Endothelial cell (in vitro differentiated cells): ENCODE data around the gene NAP1L1. TPM values are rescaled to one million over a fixed set of nuclear protein-coding genes. Genes with fewer than 3 reads are reported as not detected.

Experiments used
- DNase-seq: peaks from one replicate; pipeline ENCODE4 v3.0.0; 2021; ENCODE audit warnings: low spot score
- H3K27ac Mint-ChIP-seq: one replicate; pipeline ENCODE4 v1.8.0; 2021; ENCODE audit warnings: mixed read lengths, inconsistent platforms; ENCODE audit not compliant: unreplicated experiment
- H3K27me3 Mint-ChIP-seq: one replicate; pipeline ENCODE4 v1.8.0; 2021; ENCODE audit warnings: mild to moderate bottlenecking, moderate library complexity, mixed read lengths, inconsistent platforms; ENCODE audit not compliant: unreplicated experiment
- H3K36me3 Mint-ChIP-seq: one replicate; pipeline ENCODE4 v1.8.0; 2021; ENCODE audit warnings: mild to moderate bottlenecking, low read depth, mixed read lengths, inconsistent platforms; ENCODE audit not compliant: unreplicated experiment
- H3K4me1 Mint-ChIP-seq: one replicate; pipeline ENCODE4 v1.8.0; 2021; ENCODE audit warnings: mild to moderate bottlenecking, mixed read lengths, inconsistent platforms; ENCODE audit not compliant: unreplicated experiment
- H3K4me3 Mint-ChIP-seq: one replicate; pipeline ENCODE4 v1.8.0; 2021; ENCODE audit warnings: mild to moderate bottlenecking, mixed read lengths, inconsistent platforms; ENCODE audit not compliant: unreplicated experiment
- H3K9me3 Mint-ChIP-seq: one replicate; pipeline ENCODE4 v1.8.0; 2021; ENCODE audit warnings: mixed read lengths, inconsistent platforms; ENCODE audit not compliant: unreplicated experiment
- total RNA-seq: library from RNA; stranded (reverse); fragmentation: NEBNext Ultra II Directional; extraction: Animal tissue kit (Norgen Biotek cat#: 25700); gene quantifications from one replicate; pipeline ENCODE4 v1.2.1, GENCODE V29; 2021; ENCODE audit not compliant: unreplicated experiment
- TF ChIP-seq, protein P1 (sequence below): fragments of 200-600 bp; sonication (generic); IDR thresholded peaks from one replicate; pipeline ENCODE4 v1.5.0; 2021; ENCODE audit warnings: antibody characterized with exemption; ENCODE audit not compliant: unreplicated experiment

Gene NAP1L1
- total RNA-seq, 1 donor from 2014 or later = 603 TPM

DNA sequence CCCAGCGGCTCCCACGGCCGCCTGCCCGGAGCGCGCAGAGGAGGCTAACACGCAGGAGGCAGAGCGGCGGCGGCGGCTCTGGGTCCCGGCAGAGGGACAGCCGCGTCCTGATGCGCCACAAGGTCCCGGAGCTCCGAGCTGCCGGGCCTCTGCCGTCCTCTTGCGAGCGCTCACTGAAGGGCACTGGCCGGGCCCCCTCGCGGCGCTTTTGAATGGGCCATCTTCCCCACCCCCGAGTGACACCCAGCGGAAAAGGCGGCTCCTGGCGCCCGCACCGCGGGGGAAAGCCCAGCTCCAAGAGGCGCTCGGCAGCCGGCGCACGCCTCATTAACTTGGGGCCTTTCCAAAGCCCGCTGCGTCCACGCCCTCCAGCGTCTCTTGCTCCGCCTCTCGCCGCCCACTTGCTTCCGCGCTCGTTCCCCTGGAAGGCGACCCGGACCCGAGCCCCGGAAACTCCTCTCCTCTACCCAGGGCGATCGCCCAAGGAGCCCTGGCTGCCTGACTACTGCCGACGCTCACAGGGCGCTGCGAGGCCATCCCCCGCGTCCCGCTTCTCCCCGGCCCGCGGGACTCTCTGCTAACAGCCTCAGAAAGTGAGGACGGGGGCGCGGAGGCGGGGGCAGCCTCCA lies 53.0 kb downstream of the NAP1L1 start, which contains the start of gene PHLDA1:
Gene PHLDA1 (minus strand): TSS at position 363 of the 629 bp plus-strand sequence.
- Mint-ChIP-seq H3K27ac (peak within 1 kb of the TSS; percentile 96), H3K27me3 (peaks cover 13% of the 10 kb centered on the region), H3K4me1 (peaks cover 44% of the 10 kb centered on the region), H3K4me3 (peak within 1 kb of the TSS; percentile 97), H3K36me3 (peaks cover 22% of the 10 kb centered on the region), H3K9me3 (no peaks in the 10 kb centered on the region)
- peak; percentile 96 for DNase-seq
- TF ChIP-seq, protein P1, sequence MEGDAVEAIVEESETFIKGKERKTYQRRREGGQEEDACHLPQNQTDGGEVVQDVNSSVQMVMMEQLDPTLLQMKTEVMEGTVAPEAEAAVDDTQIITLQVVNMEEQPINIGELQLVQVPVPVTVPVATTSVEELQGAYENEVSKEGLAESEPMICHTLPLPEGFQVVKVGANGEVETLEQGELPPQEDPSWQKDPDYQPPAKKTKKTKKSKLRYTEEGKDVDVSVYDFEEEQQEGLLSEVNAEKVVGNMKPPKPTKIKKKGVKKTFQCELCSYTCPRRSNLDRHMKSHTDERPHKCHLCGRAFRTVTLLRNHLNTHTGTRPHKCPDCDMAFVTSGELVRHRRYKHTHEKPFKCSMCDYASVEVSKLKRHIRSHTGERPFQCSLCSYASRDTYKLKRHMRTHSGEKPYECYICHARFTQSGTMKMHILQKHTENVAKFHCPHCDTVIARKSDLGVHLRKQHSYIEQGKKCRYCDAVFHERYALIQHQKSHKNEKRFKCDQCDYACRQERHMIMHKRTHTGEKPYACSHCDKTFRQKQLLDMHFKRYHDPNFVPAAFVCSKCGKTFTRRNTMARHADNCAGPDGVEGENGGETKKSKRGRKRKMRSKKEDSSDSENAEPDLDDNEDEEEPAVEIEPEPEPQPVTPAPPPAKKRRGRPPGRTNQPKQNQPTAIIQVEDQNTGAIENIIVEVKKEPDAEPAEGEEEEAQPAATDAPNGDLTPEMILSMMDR = peak; percentile 76

DNA sequence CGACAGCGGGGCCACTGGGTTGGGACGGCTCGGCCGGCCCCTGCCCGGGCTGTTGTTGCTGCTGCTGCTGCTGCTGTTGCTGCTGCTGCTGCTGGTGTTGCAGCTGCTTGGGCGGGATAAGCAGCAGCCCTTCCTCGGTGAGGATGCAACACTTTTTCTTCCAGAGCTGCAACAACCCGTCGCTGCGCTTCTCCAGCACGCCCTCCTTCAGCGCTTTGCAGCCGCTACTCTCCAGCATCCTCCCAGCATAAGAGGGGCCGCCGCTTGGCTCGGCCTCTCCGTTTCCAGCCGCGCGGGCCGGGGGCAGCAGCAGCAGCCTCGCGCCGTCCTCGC lies 53.4 kb downstream of the NAP1L1 start:
- Mint-ChIP-seq H3K4me3 (peak overlapping the region; percentile 97), H3K4me1 (peaks cover 45% of the 10 kb centered on the region), H3K27ac (no peak overlapping the region)

DNA sequence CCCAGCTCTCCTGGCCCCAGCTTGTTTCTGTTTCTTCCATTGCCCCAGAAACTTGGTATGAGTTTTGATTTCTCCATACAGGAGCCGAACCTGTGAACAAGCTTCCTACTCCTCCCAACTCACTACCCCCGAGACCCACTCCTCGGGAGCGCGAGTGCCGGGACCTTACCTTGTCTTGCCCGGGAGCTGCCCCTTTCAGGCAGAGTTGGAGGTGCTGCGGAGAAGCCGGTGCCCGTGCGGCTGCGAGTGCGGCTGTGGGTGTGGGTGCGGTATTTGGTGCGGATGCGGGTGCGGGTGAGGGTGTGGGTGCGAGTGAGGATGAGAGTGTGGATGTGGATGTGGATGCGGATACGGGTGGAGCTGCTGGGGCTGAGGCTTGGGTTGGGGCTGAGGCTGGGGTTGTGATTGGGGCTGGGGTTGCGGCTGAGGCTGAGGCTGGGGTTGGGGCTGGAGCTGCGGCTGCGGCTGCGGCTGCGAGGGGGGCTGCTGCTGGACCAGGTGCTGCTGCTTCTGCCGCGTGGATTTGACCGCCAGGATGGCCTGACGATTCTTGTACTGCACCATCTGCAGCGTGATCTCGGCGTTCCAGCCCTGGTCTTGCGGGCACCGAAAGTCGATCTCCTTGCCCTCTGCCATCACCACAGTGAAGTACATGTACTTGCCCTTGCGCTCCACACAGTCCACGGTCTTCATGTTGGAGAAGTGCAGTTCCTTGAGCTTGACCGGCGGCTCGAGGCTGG lies 54.0 kb downstream of the NAP1L1 start:
- Mint-ChIP-seq H3K4me1 (peaks cover 41% of the 10 kb centered on the region), H3K27ac (peak overlapping the region; percentile 78), H3K9me3 (no peaks in the 10 kb centered on the region), H3K27me3 (peaks cover 13% of the 10 kb centered on the region), H3K4me3 (peak overlapping the region; percentile 97), H3K36me3 (peaks cover 22% of the 10 kb centered on the region)
- TF ChIP-seq, protein P1 = no peak
- DNase-seq = peak; percentile 36

More for the DNA sequence above, 53.4 kb downstream of the NAP1L1 start:
- TF ChIP-seq, protein P1 = no peak
- peaks cover 22% of the 10 kb centered on the region for H3K36me3 Mint-ChIP-seq
- no peak for DNase-seq
- H3K27me3 Mint-ChIP-seq = peaks cover 13% of the 10 kb centered on the region
- H3K9me3 Mint-ChIP-seq = no peaks in the 10 kb centered on the region

DNA sequence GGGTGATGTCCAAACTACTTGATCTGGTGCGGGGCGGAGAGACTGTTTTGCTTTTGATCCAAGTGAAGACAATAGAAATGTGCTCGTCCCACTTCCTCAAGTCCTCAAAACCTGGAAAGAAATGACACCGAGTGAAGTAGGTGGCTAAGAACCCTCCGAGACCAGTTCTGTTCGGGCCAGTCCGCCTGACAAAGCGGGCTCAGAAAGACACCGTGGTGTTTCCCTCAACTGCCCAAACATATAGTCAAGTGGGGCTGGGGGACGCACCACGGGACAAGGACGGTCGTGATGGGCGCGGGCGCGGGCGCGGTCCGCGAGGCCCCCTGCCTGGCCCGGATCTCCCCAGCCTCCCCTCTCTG lies 54.5 kb downstream of the NAP1L1 start:
- peaks cover 40% of the 10 kb centered on the region for H3K4me1 Mint-ChIP-seq
- H3K4me3 Mint-ChIP-seq = peak overlapping the region; percentile 97
- TF ChIP-seq, protein P1 = no peak
- peak overlapping the region; percentile 87 for H3K27ac Mint-ChIP-seq
- H3K27me3 Mint-ChIP-seq = peaks cover 13% of the 10 kb centered on the region
- DNase-seq = peak; percentile 22
- peaks cover 22% of the 10 kb centered on the region for H3K36me3 Mint-ChIP-seq
- H3K9me3 Mint-ChIP-seq = no peaks in the 10 kb centered on the region
